GM23338 (cell line): Measurements from ENCODE around the gene LPCAT4. TPM values are rescaled to one million over a fixed set of nuclear protein-coding genes. Genes with fewer than 3 reads are reported as not detected.

ENCODE experiments used
- ATAC-seq: fragments of 200-7000 bp; cut with Tn5 transposase; 3 replicates; pipeline ENCODE4 v1.9.1; 2020
- DNase-seq: peaks from one replicate; pipeline ENCODE4 v3.0.0-alpha.2; 2015; ENCODE audit warnings: low spot score
- H2AFZ ChIP-seq: fragments of 200-600 bp; sonication (generic); 2 replicates; pipeline ENCODE4 v1.8.0; 2016; ENCODE audit warnings: antibody characterized with exemption, mild to moderate bottlenecking, moderate library complexity
- H3F3A ChIP-seq: fragments of 200-600 bp; sonication (generic); replicated peaks from 2 replicates; pipeline ENCODE4 v1.8.0; 2017; ENCODE audit warnings: antibody characterized with exemption, mixed run types, low read depth
- H3K27ac ChIP-seq: fragments of 200-600 bp; sonication (generic); 2 replicates; pipeline ENCODE4 v1.6.1; 2016; ENCODE audit warnings: low read depth
- H3K27me3 ChIP-seq: fragments of 200-600 bp; sonication (generic); 2 replicates; pipeline ENCODE4 v1.8.0; 2016; ENCODE audit warnings: mild to moderate bottlenecking, mixed run types, moderate library complexity; ENCODE audit not compliant: insufficient read depth
- H3K36me3 ChIP-seq: fragments of 200-600 bp; sonication (generic); 2 replicates; pipeline ENCODE4 v1.8.0; 2016; ENCODE audit warnings: mild to moderate bottlenecking; ENCODE audit not compliant: insufficient read depth
- H3K4me1 ChIP-seq: fragments of 200-600 bp; sonication (generic); 2 replicates; pipeline ENCODE4 v1.8.0; 2016; ENCODE audit warnings: mild to moderate bottlenecking, moderate library complexity; ENCODE audit not compliant: insufficient read depth
- H3K4me2 ChIP-seq: fragments of 200-600 bp; sonication (generic); 2 replicates; pipeline ENCODE4 v1.7.1; 2017; ENCODE audit warnings: mixed run types
- H3K4me3 ChIP-seq: fragments of 200-600 bp; sonication (generic); 2 replicates; pipeline ENCODE4 v1.6.1; 2016; ENCODE audit warnings: mixed run types
- H3K79me2 ChIP-seq: fragments of 200-600 bp; sonication (generic); replicated peaks from 2 replicates; pipeline ENCODE4 v1.8.0; 2017; ENCODE audit warnings: mild to moderate bottlenecking; ENCODE audit not compliant: insufficient read depth
- H3K9me2 ChIP-seq: fragments of 200-600 bp; sonication (generic); 2 replicates; pipeline ENCODE4 v1.8.0; 2017; ENCODE audit not compliant: insufficient read depth
- H4K20me1 ChIP-seq: fragments of 200-600 bp; sonication (generic); replicated peaks from 2 replicates; pipeline ENCODE4 v1.8.0; 2017; ENCODE audit warnings: mild to moderate bottlenecking; ENCODE audit not compliant: insufficient read depth
- H3K27ac Mint-ChIP-seq: 2 replicates; pipeline ENCODE4 v1.8.0; 2020; ENCODE audit warnings: inconsistent platforms, mild to moderate bottlenecking, moderate library complexity, mixed read lengths
- H3K27me3 Mint-ChIP-seq: 3 replicates; pipeline ENCODE4 v1.8.0; 2022; ENCODE audit warnings: low read depth, mild to moderate bottlenecking, moderate library complexity, mixed read lengths, inconsistent platforms; ENCODE audit not compliant: insufficient read depth, poor library complexity
- H3K36me3 Mint-ChIP-seq: 3 replicates; pipeline ENCODE4 v1.8.0; 2021; ENCODE audit warnings: low read depth, mild to moderate bottlenecking, inconsistent platforms, moderate library complexity, mixed read lengths
- H3K4me1 Mint-ChIP-seq: 3 replicates; pipeline ENCODE4 v1.8.0; 2020; ENCODE audit warnings: mild to moderate bottlenecking, inconsistent platforms, mixed read lengths
- H3K4me3 Mint-ChIP-seq: 3 replicates; pipeline ENCODE4 v1.8.0; 2021; ENCODE audit warnings: moderate library complexity, mild to moderate bottlenecking, inconsistent platforms, mixed read lengths
- H3K9me3 Mint-ChIP-seq: 3 replicates; pipeline ENCODE4 v1.8.0; 2020; ENCODE audit warnings: moderate library complexity, mild to moderate bottlenecking, inconsistent platforms, mixed read lengths
- CREB1 ChIP-seq: fragments of 250-450 bp; sonication (Bioruptor Pico); IDR thresholded peaks from 2 replicates; pipeline ENCODE4 v1.5.0; 2020; ENCODE audit warnings: low read depth, mild to moderate bottlenecking, moderate library complexity
- POLR2AphosphoS5 ChIP-seq: IDR thresholded peaks from 2 replicates; pipeline ENCODE4 v1.6.1; 2016; ENCODE audit warnings: antibody characterized with exemption, low read depth
- ZNF114 ChIP-seq: fragments of 250-450 bp; sonication (Bioruptor Pico); IDR thresholded peaks from 2 replicates; pipeline ENCODE4 v1.5.0; 2020; ENCODE audit warnings: mild to moderate bottlenecking, moderate library complexity
- ZNF331 ChIP-seq: fragments of 250-450 bp; sonication (Bioruptor Pico); IDR thresholded peaks from 2 replicates; pipeline ENCODE4 v1.5.0; 2020; ENCODE audit warnings: low read depth, mild to moderate bottlenecking, moderate library complexity
- polyA plus RNA-seq: library from polyadenylated mRNA; unstranded; fragments of >200 nt; fragmentation: Nextera tagmentation; extraction: Ambion mirVana; gene quantifications from 2 replicates; pipeline ENCODE4 v1.2.1, GENCODE V29; 2016
- total RNA-seq: library from RNA; depleted of rRNA; stranded (reverse); fragments of >200 nt; shearing (Covaris generic); gene quantifications from 2 replicates; pipeline ENCODE4 v1.2.3, GENCODE V29; 2014
- TF ChIP-seq, protein P1 (sequence below): IDR thresholded peaks from 2 replicates; pipeline ENCODE4 v1.6.1; 2016; ENCODE audit warnings: antibody characterized with exemption
- TF ChIP-seq, protein P2 (sequence below): fragments of 250-450 bp; sonication (Bioruptor Pico); IDR thresholded peaks from 2 replicates; pipeline ENCODE4 v1.5.0; 2020; ENCODE audit warnings: mild to moderate bottlenecking, moderate library complexity

LPCAT4 gene
- total and polyA plus RNA-seq, 2 experiments from 2014 or later: 36.8 to 49.1 TPM

DNA sequence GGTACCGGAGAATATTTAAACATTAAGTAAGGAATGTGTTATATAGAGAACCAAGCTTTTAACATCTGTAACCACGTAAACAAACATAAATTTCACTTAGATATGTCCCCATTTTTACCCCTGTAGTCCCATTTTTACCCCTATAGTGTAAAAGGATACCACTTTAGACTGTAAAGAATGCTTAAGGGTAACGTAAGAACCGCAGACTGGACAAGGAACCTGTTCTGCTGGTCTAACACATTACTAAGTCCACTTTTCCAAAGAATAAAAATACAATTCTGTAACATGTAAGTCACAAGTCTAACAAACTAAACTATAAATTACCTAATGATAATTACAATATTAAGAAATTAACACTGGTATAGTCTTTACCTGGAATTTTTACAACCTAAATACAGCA lies 32.3 kb downstream of the LPCAT4 start:
- Mint-ChIP-seq H3K9me3 (no peaks in the 10 kb centered on the region; the same call in 2 of the 3 replicates), H3K4me3 (no peak overlapping the region), H3K27ac (no peak overlapping the region), H3K27me3 (peaks cover 3% of the 10 kb centered on the region), H3K4me1 (peaks cover 9% of the 10 kb centered on the region), H3K36me3 (peaks cover 3% of the 10 kb centered on the region; the same call in 1 of the 3 replicates)
- Histone ChIP-seq H3K4me1 (peaks cover 13% of the 10 kb centered on the region), H3K36me3 (no peaks in the 10 kb centered on the region), H3K79me2 (no peaks in the 10 kb centered on the region), H3K27ac (no peak overlapping the region), H3K9me2 (no peaks in the 10 kb centered on the region), H3K4me3 (no peak overlapping the region), H3K4me2 (no peak overlapping the region), H3K27me3 (no peaks in the 10 kb centered on the region), H3F3A (no peaks in the 10 kb centered on the region), H2AFZ (no peak overlapping the region), H4K20me1 (peaks cover 6% of the 10 kb centered on the region; the same call in 1 of the 2 replicates)
- DNase-seq (no peak), ATAC-seq (no peak)
- no peak for TF ChIP-seq CREB1 (CRISPR knock-in tag)

DNA sequence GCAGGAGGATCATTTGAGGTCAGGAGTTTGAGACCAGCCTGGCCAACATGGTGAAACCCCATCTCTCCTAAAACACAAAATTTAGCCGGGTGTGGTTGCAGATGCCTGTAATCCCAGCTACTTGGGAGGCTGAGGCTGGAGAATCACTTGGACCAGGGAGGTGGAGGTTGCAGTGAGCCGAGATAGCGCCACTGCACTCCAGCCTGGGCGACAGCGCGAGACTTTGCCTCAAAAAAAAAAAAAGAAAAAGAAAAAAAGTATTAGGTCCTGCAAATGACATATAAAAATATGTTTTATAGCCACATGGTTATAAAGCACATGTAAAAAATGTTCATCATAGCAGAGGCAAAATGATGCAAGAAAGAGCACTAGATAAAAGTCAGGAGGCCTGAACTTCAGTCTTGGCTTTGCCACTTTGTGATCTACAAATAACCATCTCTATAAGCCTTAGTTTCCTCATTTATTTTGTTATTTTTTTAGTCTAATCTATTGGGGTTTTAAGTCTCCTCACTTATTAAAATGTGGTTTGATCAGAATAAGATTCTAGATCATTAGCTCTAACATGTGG lies 34.4 kb downstream of the LPCAT4 start:
- peaks cover 11% of the 10 kb centered on the region for H3K4me1 ChIP-seq
- no peaks in the 10 kb centered on the region; the same call in 2 of the 3 replicates for H3K9me3 Mint-ChIP-seq

More for the DNA sequence above, 34.4 kb downstream of the LPCAT4 start:
- Histone ChIP-seq H2AFZ (no peak overlapping the region), H3K27ac (no peak overlapping the region), H3K4me3 (no peak overlapping the region), H3K4me2 (no peak overlapping the region), H3K79me2 (no peaks in the 10 kb centered on the region), H3K27me3 (no peaks in the 10 kb centered on the region), H3K9me2 (no peaks in the 10 kb centered on the region), H3K36me3 (no peaks in the 10 kb centered on the region), H4K20me1 (peaks cover 6% of the 10 kb centered on the region; the same call in 1 of the 2 replicates), H3F3A (no peaks in the 10 kb centered on the region)
- ATAC-seq: no peak
- Mint-ChIP-seq H3K27ac (no peak overlapping the region), H3K4me3 (no peak overlapping the region), H3K27me3 (peaks cover 1% of the 10 kb centered on the region), H3K36me3 (no peaks in the 10 kb centered on the region), H3K4me1 (peaks cover 7% of the 10 kb centered on the region)
- TF ChIP-seq, protein P1, sequence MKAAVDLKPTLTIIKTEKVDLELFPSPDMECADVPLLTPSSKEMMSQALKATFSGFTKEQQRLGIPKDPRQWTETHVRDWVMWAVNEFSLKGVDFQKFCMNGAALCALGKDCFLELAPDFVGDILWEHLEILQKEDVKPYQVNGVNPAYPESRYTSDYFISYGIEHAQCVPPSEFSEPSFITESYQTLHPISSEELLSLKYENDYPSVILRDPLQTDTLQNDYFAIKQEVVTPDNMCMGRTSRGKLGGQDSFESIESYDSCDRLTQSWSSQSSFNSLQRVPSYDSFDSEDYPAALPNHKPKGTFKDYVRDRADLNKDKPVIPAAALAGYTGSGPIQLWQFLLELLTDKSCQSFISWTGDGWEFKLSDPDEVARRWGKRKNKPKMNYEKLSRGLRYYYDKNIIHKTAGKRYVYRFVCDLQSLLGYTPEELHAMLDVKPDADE: no peak
- TF ChIP-seq ZNF331 (CRISPR knock-in tag) (no peak), POLR2AphosphoS5 (no peak), ZNF114 (no peak)
- TF ChIP-seq, protein P2, sequence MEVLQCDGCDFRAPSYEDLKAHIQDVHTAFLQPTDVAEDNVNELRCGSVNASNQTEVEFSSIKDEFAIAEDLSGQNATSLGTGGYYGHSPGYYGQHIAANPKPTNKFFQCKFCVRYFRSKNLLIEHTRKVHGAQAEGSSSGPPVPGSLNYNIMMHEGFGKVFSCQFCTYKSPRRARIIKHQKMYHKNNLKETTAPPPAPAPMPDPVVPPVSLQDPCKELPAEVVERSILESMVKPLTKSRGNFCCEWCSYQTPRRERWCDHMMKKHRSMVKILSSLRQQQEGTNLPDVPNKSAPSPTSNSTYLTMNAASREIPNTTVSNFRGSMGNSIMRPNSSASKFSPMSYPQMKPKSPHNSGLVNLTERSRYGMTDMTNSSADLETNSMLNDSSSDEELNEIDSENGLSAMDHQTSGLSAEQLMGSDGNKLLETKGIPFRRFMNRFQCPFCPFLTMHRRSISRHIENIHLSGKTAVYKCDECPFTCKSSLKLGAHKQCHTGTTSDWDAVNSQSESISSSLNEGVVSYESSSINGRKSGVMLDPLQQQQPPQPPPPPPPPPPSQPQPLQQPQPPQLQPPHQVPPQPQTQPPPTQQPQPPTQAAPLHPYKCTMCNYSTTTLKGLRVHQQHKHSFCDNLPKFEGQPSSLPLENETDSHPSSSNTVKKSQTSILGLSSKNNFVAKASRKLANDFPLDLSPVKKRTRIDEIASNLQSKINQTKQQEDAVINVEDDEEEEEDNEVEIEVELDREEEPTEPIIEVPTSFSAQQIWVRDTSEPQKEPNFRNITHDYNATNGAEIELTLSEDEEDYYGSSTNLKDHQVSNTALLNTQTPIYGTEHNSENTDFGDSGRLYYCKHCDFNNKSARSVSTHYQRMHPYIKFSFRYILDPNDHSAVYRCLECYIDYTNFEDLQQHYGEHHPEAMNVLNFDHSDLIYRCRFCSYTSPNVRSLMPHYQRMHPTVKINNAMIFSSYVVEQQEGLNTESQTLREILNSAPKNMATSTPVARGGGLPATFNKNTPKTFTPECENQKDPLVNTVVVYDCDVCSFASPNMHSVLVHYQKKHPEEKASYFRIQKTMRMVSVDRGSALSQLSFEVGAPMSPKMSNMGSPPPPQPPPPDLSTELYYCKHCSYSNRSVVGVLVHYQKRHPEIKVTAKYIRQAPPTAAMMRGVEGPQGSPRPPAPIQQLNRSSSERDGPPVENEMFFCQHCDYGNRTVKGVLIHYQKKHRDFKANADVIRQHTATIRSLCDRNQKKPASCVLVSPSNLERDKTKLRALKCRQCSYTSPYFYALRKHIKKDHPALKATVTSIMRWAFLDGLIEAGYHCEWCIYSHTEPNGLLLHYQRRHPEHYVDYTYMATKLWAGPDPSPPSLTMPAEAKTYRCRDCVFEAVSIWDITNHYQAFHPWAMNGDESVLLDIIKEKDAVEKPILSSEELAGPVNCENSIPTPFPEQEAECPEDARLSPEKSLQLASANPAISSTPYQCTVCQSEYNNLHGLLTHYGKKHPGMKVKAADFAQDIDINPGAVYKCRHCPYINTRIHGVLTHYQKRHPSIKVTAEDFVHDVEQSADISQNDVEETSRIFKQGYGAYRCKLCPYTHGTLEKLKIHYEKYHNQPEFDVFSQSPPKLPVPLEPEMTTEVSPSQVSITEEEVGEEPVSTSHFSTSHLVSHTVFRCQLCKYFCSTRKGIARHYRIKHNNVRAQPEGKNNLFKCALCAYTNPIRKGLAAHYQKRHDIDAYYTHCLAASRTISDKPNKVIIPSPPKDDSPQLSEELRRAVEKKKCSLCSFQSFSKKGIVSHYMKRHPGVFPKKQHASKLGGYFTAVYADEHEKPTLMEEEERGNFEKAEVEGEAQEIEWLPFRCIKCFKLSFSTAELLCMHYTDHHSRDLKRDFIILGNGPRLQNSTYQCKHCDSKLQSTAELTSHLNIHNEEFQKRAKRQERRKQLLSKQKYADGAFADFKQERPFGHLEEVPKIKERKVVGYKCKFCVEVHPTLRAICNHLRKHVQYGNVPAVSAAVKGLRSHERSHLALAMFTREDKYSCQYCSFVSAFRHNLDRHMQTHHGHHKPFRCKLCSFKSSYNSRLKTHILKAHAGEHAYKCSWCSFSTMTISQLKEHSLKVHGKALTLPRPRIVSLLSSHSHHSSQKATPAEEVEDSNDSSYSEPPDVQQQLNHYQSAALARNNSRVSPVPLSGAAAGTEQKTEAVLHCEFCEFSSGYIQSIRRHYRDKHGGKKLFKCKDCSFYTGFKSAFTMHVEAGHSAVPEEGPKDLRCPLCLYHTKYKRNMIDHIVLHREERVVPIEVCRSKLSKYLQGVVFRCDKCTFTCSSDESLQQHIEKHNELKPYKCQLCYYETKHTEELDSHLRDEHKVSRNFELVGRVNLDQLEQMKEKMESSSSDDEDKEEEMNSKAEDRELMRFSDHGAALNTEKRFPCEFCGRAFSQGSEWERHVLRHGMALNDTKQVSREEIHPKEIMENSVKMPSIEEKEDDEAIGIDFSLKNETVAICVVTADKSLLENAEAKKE (CRISPR knock-in tag): no peak
- no peak for DNase-seq
